CMK (cell line): Measurements from ENCODE around the gene RNF213.
"Not testable (repeated sequence)": the region's sequence is repeated elsewhere in the genome, so short reads cannot be mapped to it uniquely, and the experiment has no call there.

Experiments used
- DNase-seq: peaks from one replicate; pipeline ENCODE4 v3.0.0-alpha.2; 2010; ENCODE audit warnings: low read depth

The RNF213 gene

GRCh38 chr17:80295146-80295545, 34.5 kb downstream of the RNF213 start:
- DNase-seq: no peak

- no peak for DNase-seq
Observed at GRCh38 chr17:80295559-80295958, 34.9 kb downstream of the RNF213 start.

- DNase-seq: no peak
Observed at GRCh38 chr17:80296221-80296620, 35.6 kb downstream of the RNF213 start.

- DNase-seq: no peak
Observed at GRCh38 chr17:80297996-80298560, 37.4 kb downstream of the RNF213 start.

GRCh38 chr17:80299350-80300100, 38.9 kb downstream of the RNF213 start:
- not testable (repeated sequence) for DNase-seq

- not testable (repeated sequence) for DNase-seq
Observed at GRCh38 chr17:80300756-80301155, 40.1 kb downstream of the RNF213 start.

GRCh38 chr17:80303824-80304223, 43.2 kb downstream of the RNF213 start:
- DNase-seq: no peak

- DNase-seq: no peak
Observed at GRCh38 chr17:80307994-80308691, 47.5 kb downstream of the RNF213 start.

- no peak for DNase-seq
Observed at GRCh38 chr17:80308692-80309517, 48.3 kb downstream of the RNF213 start.

GRCh38 chr17:80311216-80311827, 50.7 kb downstream of the RNF213 start:
- DNase-seq: no peak

- no peak for DNase-seq
Observed at GRCh38 chr17:80312621-80313135, 52.0 kb downstream of the RNF213 start.

- no peak for DNase-seq
Observed at GRCh38 chr17:80313160-80313829, 52.6 kb downstream of the RNF213 start.

- not testable (repeated sequence) for DNase-seq
Observed at GRCh38 chr17:80313946-80314345, 53.3 kb downstream of the RNF213 start.

- no peak for DNase-seq
Observed at GRCh38 chr17:80315517-80316182, 55.0 kb downstream of the RNF213 start.

- DNase-seq: no peak
Observed at GRCh38 chr17:80316431-80316830, 55.8 kb downstream of the RNF213 start.

GRCh38 chr17:80316927-80317705, 56.5 kb downstream of the RNF213 start:
- no peak for DNase-seq

- DNase-seq: no peak
Observed at GRCh38 chr17:80317706-80317980, 57.0 kb downstream of the RNF213 start.

- DNase-seq: no peak
Observed at GRCh38 chr17:80318166-80318565, 57.5 kb downstream of the RNF213 start.

- DNase-seq: no peak
Observed at GRCh38 chr17:80319262-80319998, 58.8 kb downstream of the RNF213 start.
